Measurements from ENCODE around the gene SPNS2. TPM values are rescaled to one million over a fixed set of nuclear protein-coding genes. Genes with fewer than 3 reads are reported as not detected.
A peak's percentile ranks its signal among the peaks of the same experiment; 100 is the strongest.

SPNS2 gene
- total and polyA plus RNA-seq, 2 experiments from 2014 or later: 1.7 to 2.3 TPM

- Histone ChIP-seq H3K4me1 (ENCODE audit: insufficient read depth) (peaks cover 20% of the 10 kb centered on the region), H4K20me1 (replicated peaks; ENCODE audit: insufficient read depth) (peaks cover 23% of the 10 kb centered on the region), H3K4me3 (no peak overlapping the region), H3K36me3 (ENCODE audit: insufficient read depth) (peaks cover 26% of the 10 kb centered on the region), H3K9me2 (ENCODE audit: insufficient read depth) (no peaks in the 10 kb centered on the region), H3K4me2 (no peak overlapping the region), H3K27ac (ENCODE audit: low read depth) (no peak overlapping the region), H3F3A (replicated peaks; ENCODE audit: low read depth) (peaks cover 13% of the 10 kb centered on the region; the same call in 1 of the 2 replicates), H3K79me2 (replicated peaks; ENCODE audit: insufficient read depth) (peaks cover 30% of the 10 kb centered on the region), H2AFZ (no peak overlapping the region), H3K27me3 (ENCODE audit: insufficient read depth) (no peaks in the 10 kb centered on the region)
- Mint-ChIP-seq H3K27ac (no peak overlapping the region), H3K4me3 (no peak overlapping the region; the same call in 2 of the 3 replicates), H3K36me3 (ENCODE audit: low read depth) (peaks cover 81% of the 10 kb centered on the region), H3K9me3 (no peaks in the 10 kb centered on the region), H3K27me3 (ENCODE audit: insufficient read depth, low read depth, poor library complexity) (peaks cover 7% of the 10 kb centered on the region), H3K4me1 (peaks cover 30% of the 10 kb centered on the region)
- no peak for ATAC-seq
- TF ChIP-seq ZNF114 (CRISPR knock-in tag; IDR thresholded peaks at IDR 0.05) (no peak), CREB1 (CRISPR knock-in tag; IDR thresholded peaks at IDR 0.05; ENCODE audit: low read depth) (no peak), NANOG (IDR thresholded peaks at IDR 0.05; ENCODE audit: borderline replicate concordance) (no peak), REST (IDR thresholded peaks at IDR 0.05; ENCODE audit: unreplicated experiment) (no peak), ETS1 (IDR thresholded peaks at IDR 0.05) (no peak)
- DNase-seq (ENCODE audit: low spot score): no peak
These were observed 53.3 kb downstream of the SPNS2 start for GRCh38 chr17:4551796-4552525.

- H3K27me3 Mint-ChIP-seq (ENCODE audit: insufficient read depth, low read depth, poor library complexity): peaks cover 9% of the 10 kb centered on the region
- peaks cover 11% of the 10 kb centered on the region for H4K20me1 ChIP-seq (replicated peaks; ENCODE audit: insufficient read depth)
- DNase-seq (ENCODE audit: low spot score) (no peak), ATAC-seq (no peak)
- no peaks in the 10 kb centered on the region for H3K9me3 Mint-ChIP-seq
- H3F3A ChIP-seq (replicated peaks; ENCODE audit: low read depth): peaks cover 11% of the 10 kb centered on the region; the same call in 1 of the 2 replicates
- no peaks in the 10 kb centered on the region for H3K9me2 ChIP-seq (ENCODE audit: insufficient read depth)
- H3K27ac ChIP-seq (ENCODE audit: low read depth): no peak overlapping the region
- H3K36me3 ChIP-seq (ENCODE audit: insufficient read depth): peaks cover 19% of the 10 kb centered on the region
- no peak overlapping the region for H2AFZ ChIP-seq
- H3K4me3 Mint-ChIP-seq: peak overlapping the region; percentile 96
- H3K27ac Mint-ChIP-seq: no peak overlapping the region
- H3K79me2 ChIP-seq (replicated peaks; ENCODE audit: insufficient read depth): peaks cover 30% of the 10 kb centered on the region
- H3K4me1 Mint-ChIP-seq: peaks cover 28% of the 10 kb centered on the region
- H3K4me3 ChIP-seq: peak overlapping the region; percentile 93
- H3K36me3 Mint-ChIP-seq (ENCODE audit: low read depth): peaks cover 64% of the 10 kb centered on the region
- peak overlapping the region; percentile 84 for H3K4me2 ChIP-seq
- H3K4me1 ChIP-seq (ENCODE audit: insufficient read depth): peaks cover 20% of the 10 kb centered on the region
- H3K27me3 ChIP-seq (ENCODE audit: insufficient read depth): no peaks in the 10 kb centered on the region
- TF ChIP-seq POLR2AphosphoS5 (IDR thresholded peaks at IDR 0.05; ENCODE audit: low read depth) (no peak), ZNF114 (CRISPR knock-in tag; IDR thresholded peaks at IDR 0.05) (no peak), CTCF (conservative IDR thresholded peaks at IDR 0.05; ENCODE audit: low read depth in 2 of 2) (no peak), ZNF462 (CRISPR knock-in tag; IDR thresholded peaks at IDR 0.05) (no peak)
These were observed 55.0 kb downstream of the SPNS2 start for GRCh38 chr17:4553669-4554068.

Measured in GM23338 (cell line).